A549 (cell line): ENCODE results near the gene LYST. TPM values are rescaled to one million over a fixed set of nuclear protein-coding genes. Genes with fewer than 3 reads are reported as not detected.
"Not testable (repeated sequence)": the region's sequence is repeated elsewhere in the genome, so short reads cannot be mapped to it uniquely, and the experiment has no call there.

Experiments
- ATAC-seq, 2 experiments: fragments of 200-7000 bp in 1 of 2; fragments of >200 bp in 1 of 2; cut with Nextera tagmentation in 1 of 2; cut with Tn5 transposase in 1 of 2; 3 replicates each; pipeline versions ENCODE4 v1.8.0 to v1.9.1; 2018 to 2020; ENCODE audit warnings: mild to moderate bottlenecking in 1 of 2, moderate library complexity in 1 of 2
- CTCF ChIA-PET: fragments of 300-600 bp; sonication (Branson Sonifier 250); formaldehyde crosslinking; extraction: SDS; loops from one replicate; lab custom pipeline; 2021; ENCODE audit warnings: antibody characterized with exemption, inconsistent platforms; lab: Yijun Ruan, JAX
- POLR2A ChIA-PET: fragments of 350-600 bp; formaldehyde crosslinking; extraction: SDS; loops from one replicate; lab custom pipeline; 2021; ENCODE audit warnings: antibody characterized with exemption, inconsistent platforms; lab: Yijun Ruan, JAX
- DNase-seq, 2 experiments: peaks; one replicate each; pipeline versions ENCODE4 v3.0.0 to v3.0.0-alpha.2; 2011 to 2016; ENCODE audit warnings: low read depth in 1 of 2, low spot score in 1 of 2
- FAIRE-seq: peaks from 2 replicates; lab custom pipeline; 2011; peaks lifted over from hg19 to GRCh38; lab: Jason Lieb, UNC
- H3K27ac ChIP-seq, 2 experiments: fragments of >200 bp; sonication (Bioruptor Twin); formaldehyde crosslinking; 3 replicates each; pipeline ENCODE4 v1.5.1; 2016 to 2017
- H3K4me1 ChIP-seq: fragments of >200 bp; sonication (Bioruptor Twin); formaldehyde crosslinking; 3 replicates; pipeline ENCODE4 v1.6.1; 2016
- H3K4me2 ChIP-seq: fragments of >200 bp; sonication (Bioruptor Twin); formaldehyde crosslinking; 3 replicates; pipeline ENCODE4 v1.6.1; 2016
- H3K4me3 ChIP-seq: fragments of >200 bp; sonication (Bioruptor Twin); formaldehyde crosslinking; 3 replicates; pipeline ENCODE4 v1.5.1; 2016
- H3K9me3 ChIP-seq: fragments of >200 bp; sonication (Bioruptor Twin); formaldehyde crosslinking; 3 replicates; pipeline ENCODE4 v1.6.1; 2016
- CTCF ChIP-seq: fragments of >200 bp; sonication (Bioruptor Twin); formaldehyde crosslinking; IDR thresholded peaks from 3 replicates; pipeline ENCODE4 v1.5.1; 2016
- ELK1 ChIP-seq: fragments of 150-350 bp; IDR thresholded peaks from 2 replicates; pipeline ENCODE4 v1.6.1; 2014; ENCODE audit warnings: low read depth, mild to moderate bottlenecking, low read length
- JUN ChIP-seq, 2 experiments: fragments of >200 bp; sonication (Bioruptor Twin); formaldehyde crosslinking; IDR thresholded peaks; 2 replicates in 1 of 2; 3 replicates in 1 of 2; pipeline ENCODE4 v1.6.1; 2016 to 2017
- MAFK ChIP-seq: fragments of 450-650 bp; IDR thresholded peaks from 2 replicates; pipeline ENCODE4 v1.6.1; 2014; ENCODE audit not compliant: partially characterized antibody
- MYC ChIP-seq: IDR thresholded peaks from 2 replicates; pipeline ENCODE4 v1.6.1; 2012; ENCODE audit warnings: mild to moderate bottlenecking, inconsistent platforms, low read length, improper control_type of control experiment, borderline replicate concordance
- NFE2L2 ChIP-seq: fragments of 150-350 bp; conservative IDR thresholded peaks from 2 replicates; pipeline ENCODE4 v1.6.1; 2014; ENCODE audit warnings: low read length
- POLR2A ChIP-seq: IDR thresholded peaks from 2 replicates; pipeline ENCODE4 v1.6.1; 2012; ENCODE audit warnings: mild to moderate bottlenecking, low read length
- POLR2AphosphoS2 ChIP-seq: conservative IDR thresholded peaks from 2 replicates; pipeline ENCODE4 v1.6.1; 2012; ENCODE audit warnings: low read length, improper control_type of control experiment, inconsistent platforms
- RAD21 ChIP-seq, 2 experiments: fragments of >200 bp in 1 of 2; sonication (Bioruptor Twin) in 1 of 2; formaldehyde crosslinking in 1 of 2; IDR thresholded peaks in 1 of 2; conservative IDR thresholded peaks in 1 of 2; 2 replicates in 1 of 2; 3 replicates in 1 of 2; pipeline ENCODE4 v1.6.1; 2012 to 2018; ENCODE audit warnings: inconsistent platforms in 1 of 2
- RARB ChIP-seq: fragments of 250-450 bp; sonication (Bioruptor Pico); IDR thresholded peaks from 2 replicates; pipeline ENCODE4 v1.8.0; 2021; ENCODE audit warnings: mild to moderate bottlenecking, moderate library complexity
- RFX5 ChIP-seq: fragments of 450-650 bp; IDR thresholded peaks from 2 replicates; pipeline ENCODE4 v1.7.1; 2014; ENCODE audit warnings: antibody characterized with exemption, mild to moderate bottlenecking, moderate library complexity
- ZC3H11A ChIP-seq: fragments of 450-650 bp; IDR thresholded peaks from 2 replicates; pipeline ENCODE4 v1.6.1; 2014; ENCODE audit warnings: antibody characterized with exemption, mild to moderate bottlenecking
- WGBS: methylation state at CpG from one replicate; pipeline ENCODE4 v1.1.6; 2017; ENCODE audit errors: missing lambda C conversion rate; 5-methylcytosine and 5-hydroxymethylcytosine counted together
- polyA plus RNA-seq, 4 experiments: library from polyadenylated mRNA; depleted of rRNA in 3 of 4; stranded (reverse); fragments of >200 nt; fragmentation: RNase III in 1 of 4; extraction: RNeasy Plus Mini Kit Qiagen cat#74134 plus additional on column Dnase treatment in 1 of 4; gene quantifications; 2 replicates in 3 of 4; 3 replicates in 1 of 4; pipeline ENCODE4 v1.2.3, GENCODE V29; 2011 to 2017

LYST gene
- polyA plus RNA-seq, 2 of the 4 experiments (the other 2 are of a cell fraction): 2.5 to 9.4 TPM

- 86% methylated on average over 12 of the region's 12 CpGs for WGBS
- ATAC-seq: no peak
Measured at GRCh38 chr1:235640580-235640979, 226.1 kb downstream of the LYST start.

DNA sequence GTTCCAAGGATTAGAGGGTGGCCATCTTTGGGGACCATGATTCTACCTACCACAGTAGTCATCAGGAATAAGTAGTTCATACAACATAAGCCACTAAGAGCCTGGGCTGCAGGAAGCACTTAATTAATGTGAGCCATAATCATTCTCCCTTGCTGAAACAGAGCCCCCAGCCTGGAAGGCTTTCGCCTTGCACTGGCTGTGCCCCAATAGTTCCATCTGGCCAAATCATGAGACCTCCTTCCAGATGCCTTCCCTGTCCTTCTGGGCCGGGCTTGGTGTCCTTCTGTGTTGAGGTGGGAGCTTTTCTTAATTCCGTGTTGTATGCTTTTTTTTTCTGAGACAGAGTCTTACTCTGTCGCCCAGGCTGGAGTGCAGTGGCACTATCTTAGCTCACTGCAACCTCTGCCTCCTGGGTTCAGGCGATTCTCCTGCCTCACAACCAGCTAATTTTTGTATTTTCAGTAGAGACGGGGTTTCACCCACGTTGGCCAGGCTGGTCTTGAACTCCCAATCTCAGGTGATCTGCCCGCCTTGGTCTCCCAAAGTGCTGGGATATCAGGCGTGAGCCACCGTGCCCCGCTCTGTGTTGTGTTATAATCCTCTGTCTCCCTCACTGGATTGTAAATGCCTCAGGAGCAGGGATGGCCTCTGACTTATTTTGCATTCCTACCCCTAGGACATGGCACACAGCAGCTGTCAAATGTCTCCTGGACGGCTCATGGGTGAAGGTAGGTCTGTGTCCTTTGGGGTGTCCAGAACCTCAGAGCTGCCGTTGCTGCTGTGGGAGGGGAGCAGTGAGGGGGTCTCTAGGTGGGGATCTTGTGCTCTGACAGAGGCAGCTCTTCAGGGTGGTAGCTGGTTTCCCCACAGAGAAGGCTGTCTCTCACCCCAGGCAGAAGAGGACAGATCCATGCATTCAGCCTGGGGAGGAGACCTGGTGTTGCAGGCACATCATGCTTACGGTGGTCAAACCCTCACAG is 227.2 kb downstream of the LYST start:
- 75% methylated on average over 13 of the region's 14 CpGs for WGBS

More at GRCh38 chr1:235640580-235640979, 226.1 kb downstream of the LYST start:
- H3K4me1 ChIP-seq: no peaks in the 10 kb centered on the region
- POLR2A ChIA-PET: no interaction called here
- FAIRE-seq: no peak
- no peak overlapping the region for H3K4me2 ChIP-seq
- no peak overlapping the region for H3K4me3 ChIP-seq
- TF ChIP-seq ZC3H11A (no peak), JUN (IDR thresholded peaks at IDR 0.05) (no peak)
- TF ChIP-seq, all 56 proteins: peak for 0
- Histone ChIP-seq H3K9me3 (no peaks in the 10 kb centered on the region), H3K27ac (no peak overlapping the region)
- CTCF ChIA-PET: no interaction called here
- no peak for DNase-seq

GRCh38 chr1:235638612-235639011 is 228.1 kb downstream of the LYST start:
- H3K4me3 ChIP-seq, H3K4me1 ChIP-seq, H3K9me3 ChIP-seq, FAIRE-seq, ATAC-seq, H3K4me2 ChIP-seq, POLR2A ChIA-PET, H3K27ac ChIP-seq, DNase-seq: not testable (repeated sequence)
- 86% methylated on average over 2 of the region's 2 CpGs for WGBS
- CTCF ChIA-PET: interaction anchor here (0.8 kb wide), 1 partner anchor 134 kb away, joined by 3 read pairs; the partner anchor contains the start of gene B3GALNT2

More for the DNA sequence above, 227.2 kb downstream of the LYST start:
- Histone ChIP-seq H3K4me2 (no peak overlapping the region), H3K4me3 (no peak overlapping the region), H3K4me1 (no peaks in the 10 kb centered on the region), H3K9me3 (no peaks in the 10 kb centered on the region), H3K27ac (no peak overlapping the region)
- no peak for DNase-seq
- no peak for FAIRE-seq
- TF ChIP-seq RAD21 (conservative IDR thresholded peaks at IDR 0.05 in 1 of 2, IDR thresholded peaks at IDR 0.05 in 1 of 2) (no peak), RFX5 (no peak), ELK1 (no peak), CTCF (no peak), MYC (no peak), NFE2L2 (no peak), POLR2AphosphoS2 (no peak), POLR2A (no peak)
- ATAC-seq: no peak
- POLR2A ChIA-PET: no interaction called here
- CTCF ChIA-PET: no interaction called here

GRCh38 chr1:235637756-235638534 is 228.8 kb downstream of the LYST start:
- DNase-seq: no peak
- H3K4me3 ChIP-seq: no peak overlapping the region
- no peaks in the 10 kb centered on the region for H3K9me3 ChIP-seq
- peaks cover 2% of the 10 kb centered on the region; the same call in 1 of the 3 replicates for H3K4me1 ChIP-seq
- no peak for ATAC-seq
- 78% methylated on average over 10 of the region's 10 CpGs for WGBS
- FAIRE-seq: no peak
- H3K4me2 ChIP-seq: no peak overlapping the region
- H3K27ac ChIP-seq: no peak overlapping the region
- CTCF ChIA-PET: interaction anchor here (0.6 to 0.9 kb wide), 3 partner anchors 19 to 133 kb away, joined by 3 to 4 read pairs (median 3); partner anchors contain the start of gene B3GALNT2
- POLR2A ChIA-PET: no interaction called here
- TF ChIP-seq RARB: no peak
- no peak for TF ChIP-seq NFE2L2
- no peak for TF ChIP-seq RFX5
- no peak for TF ChIP-seq MAFK
- TF ChIP-seq, all 56 proteins: peak for 0
